SK-N-SH treated with all-trans-retinoic acid at 6 μM for 48 hours (cell line): ENCODE results near the gene ETFB.

ENCODE experiments used
- ATAC-seq: fragments of 200-7000 bp; cut with Tn5 transposase; 3 replicates; pipeline ENCODE4 v1.9.1; 2020; ENCODE audit warnings: mild to moderate bottlenecking, moderate library complexity
- BACH2 ChIP-seq: fragments of 250-450 bp; sonication (Bioruptor Pico); IDR thresholded peaks from 2 replicates; pipeline ENCODE4 v1.9.0; 2021; ENCODE audit warnings: mild to moderate bottlenecking, borderline replicate concordance
- CSDC2 ChIP-seq: fragments of 250-450 bp; sonication (Bioruptor Pico); IDR thresholded peaks from 2 replicates; pipeline ENCODE4 v1.5.0; 2020; ENCODE audit warnings: mild to moderate bottlenecking, moderate library complexity
- CSRNP3 ChIP-seq: fragments of 250-450 bp; sonication (Bioruptor Pico); IDR thresholded peaks from 2 replicates; pipeline ENCODE4 v1.5.1; 2021; ENCODE audit warnings: mild to moderate bottlenecking, moderate library complexity
- ESRRG ChIP-seq: fragments of 250-450 bp; sonication (Bioruptor Pico); IDR thresholded peaks from 2 replicates; pipeline ENCODE4 v1.6.1; 2021; ENCODE audit warnings: mild to moderate bottlenecking
- GLIS3 ChIP-seq: fragments of 250-450 bp; sonication (Bioruptor Pico); IDR thresholded peaks from 2 replicates; pipeline ENCODE4 v1.5.0; 2020; ENCODE audit warnings: mild to moderate bottlenecking, moderate library complexity
- ISL1 ChIP-seq: fragments of 250-450 bp; sonication (Bioruptor Pico); IDR thresholded peaks from 2 replicates; pipeline ENCODE4 v2.1.2; 2022; ENCODE audit warnings: mild to moderate bottlenecking, moderate library complexity
- POU6F1 ChIP-seq: fragments of 250-450 bp; sonication (Bioruptor Pico); IDR thresholded peaks from 2 replicates; pipeline ENCODE4 v1.8.0; 2021; ENCODE audit warnings: low read depth, mild to moderate bottlenecking, moderate library complexity, borderline replicate concordance
- PPARA ChIP-seq: fragments of 250-450 bp; sonication (Bioruptor Pico); IDR thresholded peaks from 2 replicates; pipeline ENCODE4 v1.5.0; 2020; ENCODE audit warnings: mild to moderate bottlenecking, borderline replicate concordance
- RARB ChIP-seq: fragments of 250-450 bp; sonication (Bioruptor Pico); IDR thresholded peaks from 2 replicates; pipeline ENCODE4 v1.8.0; 2021; ENCODE audit warnings: mild to moderate bottlenecking, moderate library complexity
- SNAI2 ChIP-seq: fragments of 250-450 bp; sonication (Bioruptor Pico); IDR thresholded peaks from 2 replicates; pipeline ENCODE4 v1.5.0; 2020; ENCODE audit warnings: mild to moderate bottlenecking, moderate library complexity
- TOX ChIP-seq: fragments of 250-450 bp; sonication (Bioruptor Pico); IDR thresholded peaks from 2 replicates; pipeline ENCODE4 v1.8.0; 2021; ENCODE audit warnings: mild to moderate bottlenecking, moderate library complexity, borderline replicate concordance
- TSHZ2 ChIP-seq: fragments of 250-450 bp; sonication (Bioruptor Pico); IDR thresholded peaks from 2 replicates; pipeline ENCODE4 v1.5.0; 2020; ENCODE audit warnings: mild to moderate bottlenecking, moderate library complexity
- ZC3H10 ChIP-seq: fragments of 250-450 bp; sonication (Bioruptor Pico); IDR thresholded peaks from 2 replicates; pipeline ENCODE4 v1.5.1; 2021; ENCODE audit warnings: mild to moderate bottlenecking, moderate library complexity
- ZFP3 ChIP-seq: fragments of 250-450 bp; sonication (Bioruptor Pico); IDR thresholded peaks from 2 replicates; pipeline ENCODE4 v1.5.0; 2020; ENCODE audit warnings: mild to moderate bottlenecking, moderate library complexity
- ZFP30 ChIP-seq: fragments of 450-650 bp; formaldehyde crosslinking; IDR thresholded peaks from 2 replicates; pipeline ENCODE4 v1.5.0; 2022; ENCODE audit warnings: mild to moderate bottlenecking, moderate library complexity
- ZNF565 ChIP-seq: fragments of 450-650 bp; formaldehyde crosslinking; conservative IDR thresholded peaks from 2 replicates; pipeline ENCODE4 v1.5.0; 2020; ENCODE audit warnings: low read depth, mild to moderate bottlenecking, moderate library complexity
- ZNF70 ChIP-seq: fragments of 450-650 bp; formaldehyde crosslinking; IDR thresholded peaks from 2 replicates; pipeline ENCODE4 v1.5.0; 2020; ENCODE audit warnings: mild to moderate bottlenecking, moderate library complexity
- ZNF8 ChIP-seq: fragments of 450-650 bp; formaldehyde crosslinking; IDR thresholded peaks from 2 replicates; pipeline ENCODE4 v1.5.0; 2020; ENCODE audit warnings: mild to moderate bottlenecking, moderate library complexity
- TF ChIP-seq, protein P1 (sequence below): fragments of 250-450 bp; sonication (Bioruptor Pico); IDR thresholded peaks from 2 replicates; pipeline ENCODE4 v1.8.0; 2020; ENCODE audit warnings: mild to moderate bottlenecking, moderate library complexity, borderline replicate concordance
- TF ChIP-seq, protein P2 (sequence below): fragments of 250-450 bp; sonication (Bioruptor Pico); IDR thresholded peaks from 2 replicates; pipeline ENCODE4 v1.5.1; 2020; ENCODE audit warnings: low read depth, mild to moderate bottlenecking, moderate library complexity

Gene ETFB

GRCh38 chr19:51380379-51380778 is 14.2 kb upstream of the ETFB start:
- TF ChIP-seq BACH2 = no peak
- TF ChIP-seq SNAI2 (CRISPR knock-in tag) = no peak
- no peak for TF ChIP-seq RARB (CRISPR knock-in tag)
- no peak for TF ChIP-seq ZFP3
- no peak for TF ChIP-seq ZNF70 (CRISPR knock-in tag)
- no peak for TF ChIP-seq TSHZ2
- no peak for TF ChIP-seq CSRNP3 (CRISPR knock-in tag)
- TF ChIP-seq, protein P1, sequence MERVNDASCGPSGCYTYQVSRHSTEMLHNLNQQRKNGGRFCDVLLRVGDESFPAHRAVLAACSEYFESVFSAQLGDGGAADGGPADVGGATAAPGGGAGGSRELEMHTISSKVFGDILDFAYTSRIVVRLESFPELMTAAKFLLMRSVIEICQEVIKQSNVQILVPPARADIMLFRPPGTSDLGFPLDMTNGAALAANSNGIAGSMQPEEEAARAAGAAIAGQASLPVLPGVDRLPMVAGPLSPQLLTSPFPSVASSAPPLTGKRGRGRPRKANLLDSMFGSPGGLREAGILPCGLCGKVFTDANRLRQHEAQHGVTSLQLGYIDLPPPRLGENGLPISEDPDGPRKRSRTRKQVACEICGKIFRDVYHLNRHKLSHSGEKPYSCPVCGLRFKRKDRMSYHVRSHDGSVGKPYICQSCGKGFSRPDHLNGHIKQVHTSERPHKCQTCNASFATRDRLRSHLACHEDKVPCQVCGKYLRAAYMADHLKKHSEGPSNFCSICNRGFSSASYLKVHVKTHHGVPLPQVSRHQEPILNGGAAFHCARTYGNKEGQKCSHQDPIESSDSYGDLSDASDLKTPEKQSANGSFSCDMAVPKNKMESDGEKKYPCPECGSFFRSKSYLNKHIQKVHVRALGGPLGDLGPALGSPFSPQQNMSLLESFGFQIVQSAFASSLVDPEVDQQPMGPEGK = no peak
- no peak for TF ChIP-seq ZFP30
- TF ChIP-seq TOX (CRISPR knock-in tag) = no peak
- TF ChIP-seq GLIS3 (CRISPR knock-in tag) = no peak
- ATAC-seq = no peak

DNA sequence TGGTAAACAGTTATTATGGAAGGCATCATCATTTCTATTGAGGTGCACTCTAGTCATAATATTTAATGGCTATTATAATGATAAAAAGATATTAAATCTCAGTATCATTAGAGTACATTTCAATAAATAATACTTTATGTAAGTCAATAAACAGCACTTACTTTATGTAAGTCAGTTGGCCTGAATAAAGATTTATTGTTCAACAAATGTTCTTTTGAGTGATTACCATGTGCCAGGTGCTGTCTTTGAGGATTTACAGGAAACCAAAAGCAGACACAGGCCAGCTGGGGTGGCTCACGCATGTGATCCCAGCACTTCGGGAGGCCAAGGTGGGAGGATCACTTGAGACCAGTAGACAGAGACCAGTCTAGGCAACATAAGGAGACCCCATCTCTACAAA is 11.2 kb upstream of the ETFB start:
- no peak for ATAC-seq
- TF ChIP-seq, protein P2, sequence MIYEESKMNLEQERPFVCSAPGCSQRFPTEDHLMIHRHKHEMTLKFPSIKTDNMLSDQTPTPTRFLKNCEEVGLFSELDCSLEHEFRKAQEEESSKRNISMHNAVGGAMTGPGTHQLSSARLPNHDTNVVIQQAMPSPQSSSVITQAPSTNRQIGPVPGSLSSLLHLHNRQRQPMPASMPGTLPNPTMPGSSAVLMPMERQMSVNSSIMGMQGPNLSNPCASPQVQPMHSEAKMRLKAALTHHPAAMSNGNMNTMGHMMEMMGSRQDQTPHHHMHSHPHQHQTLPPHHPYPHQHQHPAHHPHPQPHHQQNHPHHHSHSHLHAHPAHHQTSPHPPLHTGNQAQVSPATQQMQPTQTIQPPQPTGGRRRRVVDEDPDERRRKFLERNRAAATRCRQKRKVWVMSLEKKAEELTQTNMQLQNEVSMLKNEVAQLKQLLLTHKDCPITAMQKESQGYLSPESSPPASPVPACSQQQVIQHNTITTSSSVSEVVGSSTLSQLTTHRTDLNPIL (CRISPR knock-in tag) = no peak
- TF ChIP-seq RARB (CRISPR knock-in tag) (no peak), CSRNP3 (CRISPR knock-in tag) (no peak), ZFP3 (no peak), ISL1 (CRISPR knock-in tag) (no peak), PPARA (CRISPR knock-in tag) (no peak)
- TF ChIP-seq, protein P1 = no peak

DNA sequence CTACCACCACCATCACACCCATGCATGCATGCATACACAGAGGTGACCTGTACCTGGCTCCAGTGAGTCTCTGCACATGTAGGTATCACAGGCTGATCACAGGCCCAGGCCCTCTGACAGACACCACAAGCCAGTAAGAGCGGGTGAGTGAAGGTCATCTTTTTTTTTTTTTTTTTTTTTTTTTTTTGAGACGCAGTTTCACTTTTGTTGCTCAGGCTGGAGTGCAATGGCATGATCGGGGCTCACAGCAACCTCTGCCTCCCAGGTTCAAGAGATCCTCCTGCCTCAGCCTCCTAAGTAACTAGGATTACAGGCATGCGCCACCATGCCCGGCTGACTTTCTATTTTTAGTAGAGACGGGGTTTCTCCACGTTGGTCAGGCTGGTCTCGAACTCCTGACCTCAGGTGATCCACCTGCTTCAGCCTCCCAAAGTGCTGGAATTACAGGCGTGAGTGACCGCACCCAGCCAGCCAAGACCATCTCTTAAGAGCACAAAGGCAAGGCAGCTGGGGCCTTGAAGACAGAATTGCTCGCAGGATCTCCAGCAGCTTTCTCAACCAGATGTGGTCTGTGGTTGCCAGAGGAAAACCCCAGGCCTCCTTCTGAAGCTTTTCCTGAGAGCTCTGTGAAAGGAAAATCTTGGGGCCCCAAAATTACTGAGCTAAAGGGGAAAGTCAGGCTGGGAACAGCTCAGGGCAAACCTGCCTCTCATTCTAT is 9.5 kb upstream of the ETFB start:
- TF ChIP-seq GLIS3 (CRISPR knock-in tag) (no peak), ZC3H10 (no peak), SNAI2 (CRISPR knock-in tag) (no peak), ESRRG (no peak), POU6F1 (CRISPR knock-in tag) (no peak), CSRNP3 (CRISPR knock-in tag) (no peak), BACH2 (no peak), ISL1 (CRISPR knock-in tag) (no peak), ZNF8 (no peak), ZNF565 (CRISPR knock-in tag) (no peak), CSDC2 (CRISPR knock-in tag) (no peak), ZFP30 (no peak), RARB (CRISPR knock-in tag) (no peak)
- ATAC-seq = no peak
